GM12801 (cell line): ENCODE measurements around the gene AGPAT2.

Experiments used
- CTCF ChIP-seq: IDR thresholded peaks from one replicate; pipeline ENCODE4 v1.5.1; 2011; ENCODE audit warnings: control low read depth; ENCODE audit not compliant: insufficient read length; ENCODE audit errors: extremely low read depth

AGPAT2 gene

GRCh38 chr9:136723362-136723976 is 36.2 kb upstream of the AGPAT2 start:
- TF ChIP-seq CTCF: no peak

- no peak for TF ChIP-seq CTCF
Measured at GRCh38 chr9:136722969-136723356, 35.7 kb upstream of the AGPAT2 start.

- TF ChIP-seq CTCF: no peak
Measured at GRCh38 chr9:136722093-136722968, 35.1 kb upstream of the AGPAT2 start.

- no peak for TF ChIP-seq CTCF
Measured at GRCh38 chr9:136721339-136722092, 34.3 kb upstream of the AGPAT2 start.

- TF ChIP-seq CTCF: no peak
Measured at GRCh38 chr9:136720898-136721338, 33.7 kb upstream of the AGPAT2 start.

- TF ChIP-seq CTCF: no peak
Measured at GRCh38 chr9:136720251-136720897, 33.1 kb upstream of the AGPAT2 start.

- no peak for TF ChIP-seq CTCF
Measured at GRCh38 chr9:136719195-136719880, 32.1 kb upstream of the AGPAT2 start.
